HCT116 (cell line): ENCODE data around the gene PEX19. TPM values are rescaled to one million over a fixed set of nuclear protein-coding genes. Genes with fewer than 3 reads are reported as not detected.
A peak's percentile ranks its signal among the peaks of the same experiment; 100 is the strongest.

Experiments
- ATAC-seq: fragments of 200-7000 bp; cut with Tn5 transposase; 2 replicates; pipeline ENCODE4 v1.9.1; 2020; ENCODE audit warnings: mild to moderate bottlenecking, moderate library complexity
- BruUV-seq: library from RNA; stranded (reverse); fragments of 400-500 nt; replicated peaks from 2 replicates; lab custom pipeline; 2021; lab: Mats Ljungman, UMichigan
- CTCF ChIA-PET: fragments of 300-600 bp; sonication (Branson Sonifier 250); formaldehyde crosslinking; loops from one replicate; lab custom pipeline; 2021; ENCODE audit warnings: antibody characterized with exemption; lab: Charles Lee
- POLR2A ChIA-PET: fragments of 300-600, 350-600 bp; sonication (Branson Sonifier 250); formaldehyde crosslinking; loops from one replicate; lab custom pipeline; 2021; ENCODE audit warnings: antibody characterized with exemption; lab: Charles Lee
- RAD21 ChIA-PET, 2 experiments: fragments of 300-600 bp; sonication (Branson Sonifier 250); formaldehyde crosslinking; loops; one replicate each; lab custom pipeline; 2023; ENCODE audit warnings: low total read pairs in 2 of 2; ENCODE audit not compliant: uncharacterized antibody in 2 of 2, unreplicated experiment in 2 of 2, low non-redundant PET in 1 of 2; lab: Charles Lee
- DNase-seq: peaks from one replicate; pipeline ENCODE4 v3.0.0-alpha.2; 2010; ENCODE audit warnings: low read depth, low spot score
- H2AFZ ChIP-seq: fragments of 200-600 bp; shearing (Covaris generic), sonication (generic); 2 replicates; pipeline ENCODE4 v1.6.1; 2017; ENCODE audit warnings: low read depth, mixed run types, mixed read lengths, antibody characterized with exemption, low read length; ENCODE audit not compliant: poor library complexity, severe bottlenecking
- H3K27ac ChIP-seq: 2 replicates; pipeline ENCODE4 v1.5.1; 2012; ENCODE audit warnings: low read depth, low read length
- H3K27me3 ChIP-seq: fragments of 200-600 bp; sonication (generic); 2 replicates; pipeline ENCODE4 v1.6.1; 2016; ENCODE audit warnings: mixed run types, low read length, mixed read lengths; ENCODE audit not compliant: insufficient read depth
- H3K36me3 ChIP-seq, 2 experiments: fragments of 200-500 bp in 1 of 2; fragments of 200-600 bp in 1 of 2; sonication (Bioruptor generic) in 1 of 2; sonication (generic) in 1 of 2; 2 replicates each; pipeline versions ENCODE4 v1.5.1 to v1.6.1; 2014 to 2016; ENCODE audit warnings: low read length in 2 of 2, inconsistent platforms in 1 of 2, mixed read lengths in 1 of 2, mixed run types in 1 of 2; ENCODE audit not compliant: insufficient read depth in 2 of 2, control insufficient read depth in 1 of 2
- H3K4me1 ChIP-seq, 2 experiments: fragments of 200-600 bp in 1 of 2; sonication (generic) in 1 of 2; 2 replicates each; pipeline versions ENCODE4 v1.5.1 to v1.6.1; 2012 to 2017; ENCODE audit warnings: low read length in 2 of 2, inconsistent platforms in 1 of 2, mild to moderate bottlenecking in 1 of 2, mixed read lengths in 1 of 2, mixed run types in 1 of 2, moderate library complexity in 1 of 2; ENCODE audit not compliant: insufficient read depth in 2 of 2, control insufficient read depth in 1 of 2
- H3K4me2 ChIP-seq: fragments of 200-600 bp; sonication (generic); 2 replicates; pipeline ENCODE4 v1.6.1; 2017; ENCODE audit warnings: mixed run types, low read length, mixed read lengths
- H3K4me3 ChIP-seq, 2 experiments: fragments of 200-600 bp in 1 of 2; sonication (generic) in 1 of 2; replicated peaks in 1 of 2; 2 replicates each; pipeline ENCODE4 v1.5.1; 2011 to 2016; ENCODE audit warnings: low read length in 2 of 2, control low read depth in 1 of 2, low read depth in 1 of 2, mild to moderate bottlenecking in 1 of 2, mixed read lengths in 1 of 2, mixed run types in 1 of 2
- H3K79me2 ChIP-seq: fragments of 200-600 bp; sonication (generic); 2 replicates; pipeline ENCODE4 v1.6.1; 2017; ENCODE audit warnings: mild to moderate bottlenecking, mixed run types, low read length, moderate library complexity, mixed read lengths; ENCODE audit not compliant: insufficient read depth
- H3K9ac ChIP-seq: fragments of 200-600 bp; sonication (generic); 2 replicates; pipeline ENCODE4 v1.6.1; 2016; ENCODE audit warnings: low read length, mixed read lengths
- H3K9me2 ChIP-seq: fragments of 200-600 bp; sonication (generic), shearing (Covaris generic); 2 replicates; pipeline ENCODE4 v1.6.1; 2017; ENCODE audit warnings: mixed run types, mild to moderate bottlenecking, moderate library complexity; ENCODE audit not compliant: insufficient read depth
- H3K9me3 ChIP-seq, 2 experiments: fragments of 200-500 bp in 1 of 2; fragments of 200-600 bp in 1 of 2; sonication (Bioruptor generic) in 1 of 2; sonication (generic) in 1 of 2; 2 replicates each; pipeline ENCODE4 v1.6.1; 2014 to 2017; ENCODE audit warnings: low read length in 2 of 2, mixed read lengths in 2 of 2, inconsistent platforms in 1 of 2, low read depth in 1 of 2, mild to moderate bottlenecking in 1 of 2, mixed run types in 1 of 2, moderate library complexity in 1 of 2; ENCODE audit not compliant: control insufficient read depth in 1 of 2, insufficient read depth in 1 of 2
- H4K20me1 ChIP-seq: fragments of 200-600 bp; sonication (generic), shearing (Covaris generic); 2 replicates; pipeline ENCODE4 v1.6.1; 2017; ENCODE audit warnings: mixed run types, mild to moderate bottlenecking, moderate library complexity; ENCODE audit not compliant: insufficient read depth
- ATF3 ChIP-seq: IDR thresholded peaks from 2 replicates; pipeline ENCODE4 v1.6.1; 2012
- CBX3 ChIP-seq: IDR thresholded peaks from 2 replicates; pipeline ENCODE4 v1.6.1; 2012; ENCODE audit warnings: low read depth
- CEBPB ChIP-seq: IDR thresholded peaks from 2 replicates; pipeline ENCODE4 v1.6.1; 2012; ENCODE audit warnings: low read depth
- EGR1 ChIP-seq: IDR thresholded peaks from 2 replicates; pipeline ENCODE4 v1.6.1; 2012; ENCODE audit warnings: low read depth
- ELF1 ChIP-seq: IDR thresholded peaks from 2 replicates; pipeline ENCODE4 v1.6.1; 2012; ENCODE audit warnings: low read depth, borderline replicate concordance
- JUND ChIP-seq: IDR thresholded peaks from 2 replicates; pipeline ENCODE4 v1.6.1; 2012
- POLR2A ChIP-seq: IDR thresholded peaks from 2 replicates; pipeline ENCODE4 v1.7.0; 2011; ENCODE audit warnings: borderline replicate concordance; ENCODE audit not compliant: insufficient read depth, insufficient read length; ENCODE audit errors: extremely low read depth
- POLR2AphosphoS5 ChIP-seq: IDR thresholded peaks from 2 replicates; pipeline ENCODE4 v1.6.1; 2011; ENCODE audit warnings: mild to moderate bottlenecking, low read depth, low read length, moderate library complexity
- RAD21 ChIP-seq: IDR thresholded peaks from 2 replicates; pipeline ENCODE4 v1.6.1; 2012; ENCODE audit warnings: low read depth, mild to moderate bottlenecking
- SIN3A ChIP-seq: IDR thresholded peaks from 2 replicates; pipeline ENCODE4 v1.6.1; 2012; ENCODE audit warnings: low read depth
- SP1 ChIP-seq: IDR thresholded peaks from 2 replicates; pipeline ENCODE4 v1.6.1; 2012; ENCODE audit warnings: low read depth
- SRF ChIP-seq: IDR thresholded peaks from 2 replicates; pipeline ENCODE4 v1.6.1; 2012; ENCODE audit warnings: low read depth
- ZBTB33 ChIP-seq: IDR thresholded peaks from 2 replicates; pipeline ENCODE4 v1.6.1; 2011; ENCODE audit warnings: mild to moderate bottlenecking, low read length, moderate library complexity; ENCODE audit not compliant: insufficient replicate concordance; ENCODE audit errors: extremely low read depth
- intact Hi-C: fragments of 100-400 bp; cut with micrococcal nuclease; formaldehyde crosslinking; loops from 2 replicates; pipeline ENCODE4 v1.10.0; 2022
- total RNA-seq: library from RNA; stranded (reverse); gene quantifications from one replicate; pipeline ENCODE4 v1.2.1, GENCODE V29; 2021; ENCODE audit not compliant: unreplicated experiment
- TF ChIP-seq, protein P1 (sequence below), 3 experiments: fragments of 200-600 bp in 1 of 3; sonication (generic) in 1 of 3; IDR thresholded peaks in 2 of 3; conservative IDR thresholded peaks in 1 of 3; 2 replicates each; pipeline ENCODE4 v1.5.1; 2012 to 2017; ENCODE audit warnings: low read depth in 2 of 3, low read length in 2 of 3, antibody characterized with exemption in 1 of 3, borderline replicate concordance in 1 of 3, control low read depth in 1 of 3, mild to moderate bottlenecking in 1 of 3, mixed read lengths in 1 of 3, mixed run types in 1 of 3, moderate library complexity in 1 of 3; ENCODE audit not compliant: insufficient read depth in 1 of 3

PEX19 gene
- total RNA-seq, 1 experiment from 2014 or later = 35.9 TPM

DNA sequence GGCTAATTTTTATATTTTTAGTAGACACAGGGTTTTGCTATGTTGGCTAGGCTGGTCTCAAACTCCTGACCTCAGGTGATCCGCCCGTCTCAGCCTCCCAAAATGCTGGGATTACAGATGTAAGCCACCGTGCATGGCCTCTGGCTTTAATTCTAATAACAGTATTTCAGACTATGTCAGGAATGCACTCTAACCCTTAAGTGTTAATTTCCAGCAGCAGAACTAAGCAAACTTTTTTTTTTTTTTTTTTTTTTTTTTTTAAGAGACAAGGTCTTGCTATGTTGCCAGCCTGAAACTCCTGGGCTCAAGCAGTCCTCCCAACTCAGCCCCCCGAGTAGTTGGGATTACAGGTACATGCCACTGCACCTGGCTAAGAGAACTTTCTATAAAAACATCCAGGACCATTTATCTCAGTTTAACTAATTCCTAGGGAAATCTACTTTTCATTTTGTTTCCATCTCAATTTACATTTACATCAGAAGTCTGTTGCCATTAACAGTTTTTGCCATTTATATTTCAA, 29.1 kb downstream of the PEX19 start:
- Histone ChIP-seq H3K9ac (no peak overlapping the region), H3K9me3 (no peaks in the 10 kb centered on the region), H2AFZ (no peak overlapping the region), H4K20me1 (no peaks in the 10 kb centered on the region; the same call in 1 of the 2 replicates), H3K4me1 (peaks cover 20 to 31% of the 10 kb centered on the region in 2 experiments), H3K36me3 (0 out of 4 replicates have a peak, but pooled peaks cover 0 to 5% of the 10 kb centered on the region in 2 experiments), H3K27me3 (no peaks in the 10 kb centered on the region), H3K79me2 (peaks cover 76% of the 10 kb centered on the region), H3K27ac (no peak overlapping the region), H3K4me3 (no peak overlapping the region), H3K9me2 (no peaks in the 10 kb centered on the region), H3K4me2 (no peak overlapping the region)
- DNase-seq (no peak), ATAC-seq (no peak)
- ChIA-PET RAD21 (no interaction called here), POLR2A (no interaction called here), CTCF (interaction anchor here (1.7 kb wide), 1 partner anchor 14 kb away, joined by 3 read pairs; no protein-coding TSS in a partner anchor)
- no TSS peak for BruUV-seq
- no peak for TF ChIP-seq POLR2A
- TF ChIP-seq CEBPB = no peak
- TF ChIP-seq CBX3 = no peak
- no peak for TF ChIP-seq SP1
- intact Hi-C loops = no loop called here

DNA sequence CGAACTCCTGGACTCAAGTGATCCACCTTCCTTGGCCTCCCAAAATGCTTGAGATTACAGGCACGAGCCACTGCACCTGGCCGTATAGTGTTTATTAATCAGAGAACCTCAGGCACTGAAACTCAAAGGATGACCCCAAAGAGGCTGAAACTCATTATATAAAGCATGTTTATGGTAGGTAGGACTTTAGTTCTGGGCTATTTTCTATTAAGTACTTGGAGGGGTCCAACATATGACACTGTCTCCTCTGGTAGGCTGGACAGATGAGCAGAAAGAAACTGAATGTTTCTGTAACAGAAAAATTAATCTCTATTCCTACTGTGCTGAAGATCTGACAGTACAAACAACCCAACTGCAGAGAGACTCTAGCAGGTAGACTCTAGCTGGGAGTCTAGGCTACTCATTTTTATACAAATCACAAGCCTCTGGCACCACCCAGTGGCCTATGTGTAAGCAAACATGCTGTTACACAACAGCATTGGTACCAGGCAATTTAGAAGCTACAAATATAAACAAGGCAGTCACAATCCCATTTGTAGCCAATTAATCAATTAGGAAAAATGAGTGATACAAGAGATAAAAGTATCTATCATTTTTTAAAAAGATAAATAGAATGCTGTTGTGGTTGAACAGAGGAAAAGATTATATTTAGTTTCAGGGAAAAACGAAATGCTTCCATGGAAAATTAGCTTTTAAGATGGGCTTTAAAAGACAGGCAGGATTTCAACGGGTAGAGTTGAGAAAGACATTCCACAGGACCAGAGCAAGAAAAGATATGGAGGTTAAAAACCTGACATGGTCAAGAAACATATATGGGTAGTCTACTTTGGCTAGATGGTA, 33.0 kb downstream of the PEX19 start:
- RAD21 ChIA-PET = interaction anchor here (0.6 to 1.9 kb wide), 13 partner anchors 33 to 166 kb away, joined by 3 to 10 read pairs (median 5); partner anchors contain the start of gene IGSF8 (in 1 of the 2)
- ATAC-seq (peak; percentile 96), DNase-seq (peak; percentile 38)
- no peak overlapping the region for H3K9ac ChIP-seq
- no TSS peak for BruUV-seq
- no peaks in the 10 kb centered on the region for H4K20me1 ChIP-seq
- no peaks in the 10 kb centered on the region for H3K9me3 ChIP-seq
- no peak overlapping the region for H2AFZ ChIP-seq
- no peak overlapping the region for H3K27ac ChIP-seq
- no peaks in the 10 kb centered on the region for H3K9me2 ChIP-seq
- H3K79me2 ChIP-seq = peaks cover 74% of the 10 kb centered on the region
- H3K36me3 ChIP-seq = 0 out of 4 replicates have a peak, but pooled peaks cover 0 to 3% of the 10 kb centered on the region in 2 experiments
- no peaks in the 10 kb centered on the region for H3K27me3 ChIP-seq
- intact Hi-C loops = loop anchor here (1.0 to 2.0 kb wide), 4 partner anchors 59 to 151 kb away; no protein-coding TSS in a partner anchor
- peaks cover 5 to 11% of the 10 kb centered on the region in 2 experiments; a peak in 3 of 4 replicates for H3K4me1 ChIP-seq
- POLR2A ChIA-PET = interaction anchor here (0.7 to 1.6 kb wide), 6 partner anchors 9 to 151 kb away, joined by 3 to 5 read pairs (median 4); partner anchors contain the start of gene DCAF8
- H3K4me3 ChIP-seq = no peak overlapping the region
- CTCF ChIA-PET = interaction anchor here (0.6 to 2.9 kb wide), 45 partner anchors 9 to 359 kb away, joined by 3 to 59 read pairs (median 5); partner anchors contain the start of genes CASQ1, DCAF8 and IGSF8
- no peak overlapping the region for H3K4me2 ChIP-seq
- no peak for TF ChIP-seq ATF3
- TF ChIP-seq JUND = no peak
- no peak for TF ChIP-seq SP1
- no peak for TF ChIP-seq POLR2AphosphoS5
- no peak for TF ChIP-seq EGR1
- peak; percentile 81 for TF ChIP-seq RAD21
- TF ChIP-seq, protein P1, sequence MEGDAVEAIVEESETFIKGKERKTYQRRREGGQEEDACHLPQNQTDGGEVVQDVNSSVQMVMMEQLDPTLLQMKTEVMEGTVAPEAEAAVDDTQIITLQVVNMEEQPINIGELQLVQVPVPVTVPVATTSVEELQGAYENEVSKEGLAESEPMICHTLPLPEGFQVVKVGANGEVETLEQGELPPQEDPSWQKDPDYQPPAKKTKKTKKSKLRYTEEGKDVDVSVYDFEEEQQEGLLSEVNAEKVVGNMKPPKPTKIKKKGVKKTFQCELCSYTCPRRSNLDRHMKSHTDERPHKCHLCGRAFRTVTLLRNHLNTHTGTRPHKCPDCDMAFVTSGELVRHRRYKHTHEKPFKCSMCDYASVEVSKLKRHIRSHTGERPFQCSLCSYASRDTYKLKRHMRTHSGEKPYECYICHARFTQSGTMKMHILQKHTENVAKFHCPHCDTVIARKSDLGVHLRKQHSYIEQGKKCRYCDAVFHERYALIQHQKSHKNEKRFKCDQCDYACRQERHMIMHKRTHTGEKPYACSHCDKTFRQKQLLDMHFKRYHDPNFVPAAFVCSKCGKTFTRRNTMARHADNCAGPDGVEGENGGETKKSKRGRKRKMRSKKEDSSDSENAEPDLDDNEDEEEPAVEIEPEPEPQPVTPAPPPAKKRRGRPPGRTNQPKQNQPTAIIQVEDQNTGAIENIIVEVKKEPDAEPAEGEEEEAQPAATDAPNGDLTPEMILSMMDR (IDR thresholded peaks at IDR 0.05 in 2 of 3, conservative IDR thresholded peaks at IDR 0.05 in 1 of 3; ENCODE audit: borderline replicate concordance in 1 of 3, insufficient read depth in 1 of 3, low read depth in 2 of 3, low read length in 2 of 3) = peak; percentile 69 to 83 (median 71); a peak in 5 of 6 replicates
- no peak for TF ChIP-seq POLR2A
- TF ChIP-seq SRF = no peak
- peak; percentile 85 for TF ChIP-seq CEBPB
- TF ChIP-seq ZBTB33 = no peak
- TF ChIP-seq SIN3A = no peak
- no peak for TF ChIP-seq ELF1
